Measurements from ENCODE around the gene EML6.

Gene EML6

DNA sequence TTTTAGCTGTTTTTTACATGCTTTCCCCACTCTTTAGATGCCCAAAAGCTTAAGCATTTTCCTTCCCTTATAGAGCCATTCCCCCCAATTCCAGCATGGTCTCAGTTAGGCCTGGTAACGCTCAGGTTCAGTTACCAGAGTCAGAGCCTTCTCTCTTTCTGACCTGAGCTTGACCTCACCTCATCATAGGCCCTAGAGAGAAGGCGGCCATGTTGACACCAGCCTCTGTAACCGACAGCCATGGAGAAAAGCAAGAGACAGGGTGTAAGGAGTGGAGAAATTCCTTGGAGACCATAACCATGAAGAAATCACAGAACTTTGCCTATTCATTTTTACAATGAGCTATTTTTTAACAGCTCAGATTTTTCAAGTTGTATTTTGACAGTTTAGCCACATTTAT is 227.3 kb downstream of the EML6 start:
- DNase-seq, result no peak

DNA sequence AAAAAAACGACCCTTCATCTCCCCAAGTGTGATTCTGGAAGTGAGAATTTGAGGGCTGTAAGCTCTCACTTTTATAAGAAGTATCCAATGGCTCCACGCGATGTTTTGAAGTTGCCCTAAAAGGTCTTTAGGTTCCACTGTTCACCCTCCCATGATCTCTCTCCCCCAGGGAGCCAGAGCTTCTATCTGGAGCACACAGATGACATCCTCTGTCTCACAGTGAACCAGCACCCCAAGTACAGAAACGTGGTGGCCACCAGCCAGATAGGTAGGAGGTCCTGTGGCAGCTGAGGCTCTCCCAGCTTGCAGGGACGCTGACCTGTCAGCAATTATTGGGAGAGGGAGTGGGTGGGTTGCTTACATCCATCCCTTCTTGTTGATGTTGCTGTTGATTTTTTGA is 229.0 kb downstream of the EML6 start:
- peak; percentile 39 for DNase-seq

- DNase-seq, result no peak
These were observed 229.6 kb downstream of the EML6 start for GRCh38 chr2:54952978-54953456.

GRCh38 chr2:54954158-54954557 is 230.7 kb downstream of the EML6 start:
- DNase-seq, result no peak

DNA sequence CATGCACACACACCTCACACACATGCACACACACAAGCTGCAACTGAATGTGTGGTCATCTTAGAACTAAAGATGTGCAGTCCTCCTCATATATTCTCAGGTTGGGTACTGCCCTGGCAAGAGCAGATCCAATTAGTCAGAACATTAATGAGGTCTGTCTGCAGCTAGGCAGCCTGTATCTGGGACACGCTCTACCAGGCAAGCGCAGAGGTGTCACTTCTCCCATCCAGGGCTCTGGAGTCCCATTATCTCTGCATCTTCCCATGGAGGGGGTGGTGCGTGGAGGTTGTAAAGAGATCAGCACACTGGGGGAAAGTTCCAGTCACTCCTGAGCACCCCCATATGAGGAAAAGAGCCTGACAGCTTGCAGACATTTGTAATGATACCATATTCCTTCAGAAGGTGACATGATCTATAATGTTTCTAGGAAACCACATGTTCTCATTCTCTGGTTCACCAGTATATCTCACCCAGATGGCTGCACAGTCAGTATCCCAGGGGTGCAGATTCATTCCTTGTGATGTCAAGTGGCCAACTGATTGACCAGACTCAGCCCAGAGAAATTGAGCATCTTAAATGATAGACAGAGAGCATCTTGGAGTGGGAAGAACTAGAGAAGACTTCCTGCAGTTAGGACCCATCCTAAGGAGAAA is 231.4 kb downstream of the EML6 start:
- DNase-seq, result peak; percentile 46

DNA sequence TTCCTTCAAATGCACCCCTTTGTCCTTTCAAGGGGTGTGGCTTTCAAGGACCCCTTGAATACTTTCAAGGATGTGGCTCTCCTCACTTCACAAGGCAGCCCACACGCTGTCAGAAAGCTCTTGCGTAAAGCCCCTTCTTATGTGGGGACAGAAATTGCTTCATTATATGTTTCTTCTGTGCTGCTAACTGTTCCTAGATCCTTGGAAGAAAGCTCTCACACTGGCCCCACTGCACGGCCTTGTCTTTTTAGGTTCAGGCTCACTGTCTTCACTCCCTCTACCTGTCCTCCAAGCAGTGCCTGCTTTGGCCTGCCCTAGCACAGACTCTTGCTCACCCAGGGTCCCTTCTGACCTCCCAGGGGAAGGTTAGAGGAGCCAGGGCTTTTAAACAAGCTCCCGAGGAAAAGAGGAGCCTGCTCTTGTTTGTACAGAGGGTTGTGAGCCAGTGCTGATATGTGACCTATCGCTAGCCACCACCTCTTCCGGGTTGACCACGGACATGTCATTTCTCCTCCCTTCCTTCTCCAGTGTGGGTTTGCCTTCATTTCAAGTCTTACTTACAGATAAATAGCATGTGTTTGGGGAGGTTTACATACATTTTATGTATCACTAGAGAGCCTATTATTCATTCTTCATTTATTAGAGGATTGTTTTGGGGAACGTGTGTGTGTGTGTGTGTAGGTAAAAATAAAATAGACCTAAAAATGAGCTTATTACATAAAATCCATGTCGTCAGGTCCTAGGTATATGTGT is 232.1 kb downstream of the EML6 start:
- DNase-seq, result peak; percentile 94

DNA sequence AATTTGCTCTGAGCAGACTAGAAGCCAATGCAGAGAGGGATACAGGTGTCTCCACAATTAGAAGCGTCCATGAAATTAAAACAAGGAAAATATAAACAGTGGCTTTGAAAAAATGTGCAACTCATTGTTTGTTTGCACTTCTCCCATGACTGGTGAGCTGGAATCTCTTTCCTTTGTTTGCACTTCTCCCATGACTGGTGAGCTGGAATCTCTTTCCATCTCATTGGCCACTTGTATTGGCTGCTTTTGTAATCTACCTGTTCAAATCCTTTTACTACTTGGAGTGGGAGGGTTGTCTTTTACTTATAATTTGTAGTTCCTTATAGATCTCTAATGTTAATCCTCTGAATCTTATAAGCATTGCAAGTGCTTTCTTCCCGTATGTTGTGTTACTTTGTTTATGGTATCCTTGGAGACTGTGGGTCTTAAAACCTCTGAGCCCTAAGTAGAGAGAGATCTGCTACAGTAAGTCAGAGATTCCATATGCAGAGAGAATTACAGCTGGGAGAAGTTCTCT is 232.7 kb downstream of the EML6 start:
- DNase-seq, result peak; percentile 63

DNA sequence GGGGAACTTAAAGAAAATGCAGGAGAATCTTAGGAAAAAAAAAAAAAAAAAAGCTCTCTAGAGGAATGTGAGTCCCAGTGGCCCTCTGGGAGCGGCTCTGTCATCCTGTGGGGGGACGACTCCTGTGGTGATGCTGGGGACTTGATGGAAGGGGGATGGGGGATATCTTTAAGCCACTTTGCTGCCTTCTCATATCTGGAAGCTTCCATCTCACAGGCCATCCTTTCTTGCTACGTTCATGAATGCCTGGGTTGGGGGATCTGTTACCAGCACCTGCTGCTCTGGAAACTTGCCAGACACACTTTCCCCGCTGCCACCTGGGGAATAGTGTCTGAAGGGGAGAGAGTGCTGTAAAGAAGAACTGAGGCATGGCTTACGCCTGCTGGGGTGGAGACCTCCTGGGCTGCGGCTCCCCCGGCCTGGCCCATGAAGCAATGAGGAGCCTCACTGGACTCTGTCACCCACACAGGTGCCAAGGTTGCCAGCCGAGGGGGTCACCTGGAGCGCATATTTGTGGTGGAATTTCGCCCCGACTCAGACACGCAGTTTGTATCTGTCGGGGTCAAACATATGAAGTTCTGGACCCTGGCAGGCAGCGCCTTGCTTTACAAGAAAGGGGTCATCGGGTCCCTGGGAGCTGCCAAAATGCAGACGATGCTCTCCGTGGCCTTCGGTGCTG is 234.0 kb downstream of the EML6 start:
- peak; percentile 46 for DNase-seq

- DNase-seq, result peak; percentile 37
These were observed 235.4 kb downstream of the EML6 start for GRCh38 chr2:54958717-54959371.

GRCh38 chr2:54960164-54960563 is 236.7 kb downstream of the EML6 start:
- DNase-seq, result no peak

- no peak for DNase-seq
These were observed 239.0 kb downstream of the EML6 start for GRCh38 chr2:54962511-54962910.

GRCh38 chr2:54962935-54963440 is 239.5 kb downstream of the EML6 start:
- no peak for DNase-seq

- no peak for DNase-seq
These were observed 240.0 kb downstream of the EML6 start for GRCh38 chr2:54963476-54963875.

DNA sequence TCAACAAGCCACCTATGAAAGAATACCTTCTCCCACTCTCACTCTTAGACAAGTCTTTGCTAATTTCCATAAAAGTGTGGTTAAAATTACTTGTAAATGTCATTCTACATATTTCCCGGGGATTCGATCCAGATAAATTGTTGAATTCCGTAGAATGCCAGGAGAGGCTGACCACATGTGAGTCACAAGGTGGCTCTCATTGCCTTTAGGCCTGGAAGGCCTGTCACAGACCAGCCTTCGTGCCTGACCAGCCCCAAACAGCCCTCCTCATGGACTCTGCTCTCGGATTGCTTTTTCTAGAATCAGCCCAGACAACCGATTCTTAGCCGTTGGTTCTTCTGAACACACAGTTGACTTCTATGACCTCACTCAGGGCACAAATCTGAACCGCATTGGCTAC is 240.8 kb downstream of the EML6 start:
- no peak for DNase-seq

DNA sequence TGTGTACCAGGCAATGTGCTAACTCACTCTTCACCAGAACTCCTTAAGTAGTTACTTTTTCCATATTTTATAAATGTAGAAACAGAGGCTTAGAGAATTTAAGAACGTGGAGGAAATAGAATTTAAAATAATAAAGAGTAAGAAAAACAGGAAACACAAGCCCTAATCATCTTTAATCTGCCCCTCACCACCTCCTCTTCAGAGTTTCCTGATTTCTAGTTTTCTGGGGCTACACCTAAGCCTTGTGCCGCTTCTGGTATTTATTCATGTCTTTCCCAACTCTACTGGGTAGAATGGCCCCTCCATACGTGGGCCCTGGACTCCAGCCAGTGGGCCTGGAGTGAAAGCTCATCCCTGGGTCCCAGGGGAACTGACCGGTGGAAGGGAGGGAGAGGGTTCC is 241.4 kb downstream of the EML6 start:
- peak; percentile 51 for DNase-seq

GRCh38 chr2:54965425-54965824 is 242.0 kb downstream of the EML6 start:
- DNase-seq, result no peak

- DNase-seq, result no peak
These were observed 242.8 kb downstream of the EML6 start for GRCh38 chr2:54966165-54966832.

GRCh38 chr2:54966837-54967236 is 243.4 kb downstream of the EML6 start:
- no peak for DNase-seq

- DNase-seq, result no peak
These were observed 243.8 kb downstream of the EML6 start for GRCh38 chr2:54967269-54967668.

GRCh38 chr2:54967759-54968365 is 244.4 kb downstream of the EML6 start:
- DNase-seq, result no peak

DNA sequence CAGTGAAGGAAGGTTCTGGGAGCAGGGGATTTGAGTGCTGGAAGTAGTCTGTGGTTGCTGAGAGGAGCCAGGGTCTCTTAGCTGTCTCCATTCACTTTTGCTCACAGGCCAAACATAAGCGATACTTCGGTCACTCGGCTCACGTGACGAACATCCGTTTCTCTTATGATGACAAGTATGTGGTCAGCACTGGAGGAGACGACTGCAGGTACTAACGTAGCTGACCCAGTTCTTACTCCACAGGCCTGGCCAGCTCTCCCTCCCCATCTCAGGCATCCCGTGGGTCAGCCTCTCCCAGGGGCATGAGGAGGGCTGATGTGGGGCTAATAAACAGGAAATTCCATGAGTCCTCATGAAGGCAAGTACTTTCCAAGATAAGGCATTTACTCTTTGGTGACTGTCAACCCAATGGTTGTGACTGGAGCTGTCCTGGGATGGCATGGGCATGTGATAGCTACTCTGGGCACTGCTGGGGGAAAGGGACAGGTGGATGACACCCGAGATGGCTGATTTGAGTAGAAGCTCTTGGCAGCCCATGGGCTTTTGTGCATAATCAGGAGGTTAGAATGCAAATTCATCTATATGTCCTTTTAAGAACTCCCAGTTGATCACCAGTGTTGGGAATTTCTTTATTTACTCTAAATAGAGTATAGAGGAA is 245.2 kb downstream of the EML6 start:
- no peak for DNase-seq

Data from hematopoietic multipotent progenitor cell treated with erythropoietin and hydrocortisone succinate and interleukin-3 and kit ligand, for 4 days (in vitro differentiated cells).